Measurements from ENCODE around the gene NFE2L2. TPM values are rescaled to one million over a fixed set of nuclear protein-coding genes. Genes with fewer than 3 reads are reported as not detected.

The NFE2L2 gene
- total and polyA plus RNA-seq, 9 of the 15 experiments (the other 6 are each of a cell fraction or from before 2014, with no cell fraction given) = 29.3 to 120 (median 59.3) TPM

DNA sequence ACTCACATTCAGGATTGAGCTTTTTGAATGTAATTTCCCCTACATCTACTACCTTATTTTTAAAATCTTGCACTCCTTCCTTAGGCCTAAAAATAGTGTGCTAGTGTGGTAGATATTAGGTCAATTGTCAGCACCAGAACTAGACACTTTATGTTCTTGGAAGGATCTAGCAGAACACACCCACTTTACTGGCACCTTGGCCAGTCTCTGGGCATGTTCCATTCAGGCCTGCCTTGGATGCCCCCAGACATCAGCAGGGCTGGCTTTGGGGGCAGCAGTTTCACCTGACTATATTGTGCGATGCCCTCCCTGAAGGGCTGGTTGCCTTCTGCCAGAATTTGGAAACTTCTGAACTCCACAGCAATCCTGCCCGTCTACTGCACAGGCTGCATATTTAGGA, 15.3 kb upstream of the NFE2L2 start (continued):
- TF ChIP-seq STAT5B (CRISPR knock-in tag; IDR thresholded peaks at IDR 0.05) (no peak), SNIP1 (IDR thresholded peaks at IDR 0.05; ENCODE audit: low read depth) (no peak), ZNF444 (CRISPR knock-in tag; IDR thresholded peaks at IDR 0.05) (no peak)
- TF ChIP-seq, protein P1, sequence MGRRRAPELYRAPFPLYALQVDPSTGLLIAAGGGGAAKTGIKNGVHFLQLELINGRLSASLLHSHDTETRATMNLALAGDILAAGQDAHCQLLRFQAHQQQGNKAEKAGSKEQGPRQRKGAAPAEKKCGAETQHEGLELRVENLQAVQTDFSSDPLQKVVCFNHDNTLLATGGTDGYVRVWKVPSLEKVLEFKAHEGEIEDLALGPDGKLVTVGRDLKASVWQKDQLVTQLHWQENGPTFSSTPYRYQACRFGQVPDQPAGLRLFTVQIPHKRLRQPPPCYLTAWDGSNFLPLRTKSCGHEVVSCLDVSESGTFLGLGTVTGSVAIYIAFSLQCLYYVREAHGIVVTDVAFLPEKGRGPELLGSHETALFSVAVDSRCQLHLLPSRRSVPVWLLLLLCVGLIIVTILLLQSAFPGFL (CRISPR knock-in tag; IDR thresholded peaks at IDR 0.05) = no peak
- TF ChIP-seq, protein P2, sequence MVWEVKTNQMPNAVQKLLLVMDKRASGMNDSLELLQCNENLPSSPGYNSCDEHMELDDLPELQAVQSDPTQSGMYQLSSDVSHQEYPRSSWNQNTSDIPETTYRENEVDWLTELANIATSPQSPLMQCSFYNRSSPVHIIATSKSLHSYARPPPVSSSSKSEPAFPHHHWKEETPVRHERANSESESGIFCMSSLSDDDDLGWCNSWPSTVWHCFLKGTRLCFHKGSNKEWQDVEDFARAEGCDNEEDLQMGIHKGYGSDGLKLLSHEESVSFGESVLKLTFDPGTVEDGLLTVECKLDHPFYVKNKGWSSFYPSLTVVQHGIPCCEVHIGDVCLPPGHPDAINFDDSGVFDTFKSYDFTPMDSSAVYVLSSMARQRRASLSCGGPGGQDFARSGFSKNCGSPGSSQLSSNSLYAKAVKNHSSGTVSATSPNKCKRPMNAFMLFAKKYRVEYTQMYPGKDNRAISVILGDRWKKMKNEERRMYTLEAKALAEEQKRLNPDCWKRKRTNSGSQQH (CRISPR knock-in tag; IDR thresholded peaks at IDR 0.05) = no peak

DNA sequence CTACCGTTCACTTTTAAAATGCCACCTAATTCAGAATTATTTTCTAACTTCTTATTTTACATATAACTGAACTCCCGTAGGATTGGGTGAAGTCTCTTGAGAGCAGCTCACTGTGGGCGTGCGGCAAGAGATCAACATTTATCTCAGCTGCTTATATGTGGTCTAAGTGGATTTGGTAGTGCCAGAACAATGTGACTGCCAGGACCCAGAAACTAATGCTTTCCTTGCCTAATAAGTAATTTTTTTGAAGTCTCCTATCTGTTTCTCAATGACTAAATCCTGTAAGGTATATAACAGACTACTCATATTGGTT, 11.2 kb upstream of the NFE2L2 start:
- in situ Hi-C loops (cut with MboI) = no loop called here
- Histone ChIP-seq H2AFZ (ENCODE audit: low read depth, low read length) (peak overlapping the region; percentile 25; the same call in 1 of the 2 replicates), H3K9me3 (replicated peaks; ENCODE audit: control insufficient read depth, insufficient read depth, low read depth, low read length) (no peaks in the 10 kb centered on the region), H3K36me3 (ENCODE audit: control insufficient read depth, insufficient read depth, low read length) (no peaks in the 10 kb centered on the region), H3K4me1 (replicated peaks in 1 of 2; ENCODE audit: control insufficient read depth in 2 of 2, insufficient read depth in 2 of 2, low read length in 2 of 2) (no peaks in the 10 kb centered on the region; a peak in 1 of 5 replicates), H3K9ac (ENCODE audit: insufficient read depth in 1 of 2, low read depth in 2 of 2, low read length in 2 of 2) (no peak overlapping the region), H3K4me2 (ENCODE audit: insufficient read depth, low read length) (no peak overlapping the region), H3K27ac (ENCODE audit: extremely low read depth, low read depth, low read length) (no peak overlapping the region), H4K20me1 (replicated peaks; ENCODE audit: control insufficient read depth, insufficient read depth, low read length) (no peaks in the 10 kb centered on the region), H3K79me2 (ENCODE audit: control insufficient read depth, insufficient read depth, low read length) (no peaks in the 10 kb centered on the region), H3K27me3 (ENCODE audit: control insufficient read depth in 2 of 2, insufficient read depth in 2 of 2, low read length in 2 of 2) (no peaks in the 10 kb centered on the region), H3K4me3 (no peak overlapping the region), H3K9me1 (ENCODE audit: control insufficient read depth, insufficient read depth, low read length) (no peaks in the 10 kb centered on the region)
- POLR2A ChIA-PET = interaction anchor here (2.0 kb wide), 1 partner anchor 12 kb away, joined by 10 read pairs; the partner anchor contains the start of gene NFE2L2
- intact Hi-C loops (cut with micrococcal nuclease) = no loop called here
- BruUV-seq (replicated peaks) = no TSS peak
- DNase-seq (ENCODE audit: extremely low read depth in 1 of 4, low spot score in 3 of 4) = no peak
- CTCF ChIA-PET (ENCODE audit: low intra/inter-chr PET ratio) = no interaction called here
- ATAC-seq = peak; percentile 16; the same call in 1 of the 3 replicates
- WGBS (ENCODE audit: insufficient coverage, low coverage, missing lambda C conversion rate) = 59% methylated on average over 4 of the region's 4 CpGs
- FAIRE-seq = no peak
- TF ChIP-seq ZNF780A (CRISPR knock-in tag; IDR thresholded peaks at IDR 0.05) (no peak), POLR3G (IDR thresholded peaks at IDR 0.05; ENCODE audit: extremely low read depth, insufficient read length, insufficient replicate concordance) (no peak), HMG20B (CRISPR knock-in tag; IDR thresholded peaks at IDR 0.05) (no peak), KLF16 (IDR thresholded peaks at IDR 0.05) (no peak), ZZZ3 (IDR thresholded peaks at IDR 0.05) (no peak), SMARCB1 (IDR thresholded peaks at IDR 0.05; ENCODE audit: insufficient read length, low read depth) (no peak), SMAD2 (IDR thresholded peaks at IDR 0.05; ENCODE audit: low read depth, low read length) (no peak), ATF1 (CRISPR knock-in tag; IDR thresholded peaks at IDR 0.05) (no peak), ATF1 (tag; IDR thresholded peaks at IDR 0.05) (no peak), SREBF2 (CRISPR knock-in tag; IDR thresholded peaks at IDR 0.05) (no peak), RNF2 (IDR thresholded peaks at IDR 0.05) (no peak), TAF15 (IDR thresholded peaks at IDR 0.05; ENCODE audit: low read depth, low read length) (no peak), EZH2 (IDR thresholded peaks at IDR 0.05; ENCODE audit: borderline replicate concordance, low read depth, low read length) (no peak), KHSRP (IDR thresholded peaks at IDR 0.05) (no peak), CHD2 (IDR thresholded peaks at IDR 0.05; ENCODE audit: low read depth, low read length) (no peak)
- TF ChIP-seq, protein P3, sequence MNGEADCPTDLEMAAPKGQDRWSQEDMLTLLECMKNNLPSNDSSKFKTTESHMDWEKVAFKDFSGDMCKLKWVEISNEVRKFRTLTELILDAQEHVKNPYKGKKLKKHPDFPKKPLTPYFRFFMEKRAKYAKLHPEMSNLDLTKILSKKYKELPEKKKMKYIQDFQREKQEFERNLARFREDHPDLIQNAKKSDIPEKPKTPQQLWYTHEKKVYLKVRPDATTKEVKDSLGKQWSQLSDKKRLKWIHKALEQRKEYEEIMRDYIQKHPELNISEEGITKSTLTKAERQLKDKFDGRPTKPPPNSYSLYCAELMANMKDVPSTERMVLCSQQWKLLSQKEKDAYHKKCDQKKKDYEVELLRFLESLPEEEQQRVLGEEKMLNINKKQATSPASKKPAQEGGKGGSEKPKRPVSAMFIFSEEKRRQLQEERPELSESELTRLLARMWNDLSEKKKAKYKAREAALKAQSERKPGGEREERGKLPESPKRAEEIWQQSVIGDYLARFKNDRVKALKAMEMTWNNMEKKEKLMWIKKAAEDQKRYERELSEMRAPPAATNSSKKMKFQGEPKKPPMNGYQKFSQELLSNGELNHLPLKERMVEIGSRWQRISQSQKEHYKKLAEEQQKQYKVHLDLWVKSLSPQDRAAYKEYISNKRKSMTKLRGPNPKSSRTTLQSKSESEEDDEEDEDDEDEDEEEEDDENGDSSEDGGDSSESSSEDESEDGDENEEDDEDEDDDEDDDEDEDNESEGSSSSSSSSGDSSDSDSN (IDR thresholded peaks at IDR 0.05; ENCODE audit: borderline replicate concordance in 1 of 2, low read depth in 2 of 2, low read length in 2 of 2) = no peak

Data from K562 (cell line).